ENCODE data around the gene TTC3.

GRCh38 chr21:37181059-37181458 lies 108.0 kb downstream of the TTC3 start:
- no peak for TF ChIP-seq POLR2A (IDR thresholded peaks at IDR 0.05; ENCODE audit: borderline replicate concordance, extremely low read depth, insufficient read depth, insufficient read length)
- TF ChIP-seq POLR2AphosphoS5 (IDR thresholded peaks at IDR 0.05; ENCODE audit: low read depth, low read length): no peak
- TF ChIP-seq CTCF (IDR thresholded peaks at IDR 0.05 in 2 of 3, conservative IDR thresholded peaks at IDR 0.05 in 1 of 3; ENCODE audit: borderline replicate concordance in 1 of 3, insufficient read depth in 1 of 3, low read depth in 2 of 3, low read length in 2 of 3): no peak
- no peak for TF ChIP-seq RAD21 (IDR thresholded peaks at IDR 0.05; ENCODE audit: low read depth)
- no peak for TF ChIP-seq EGR1 (IDR thresholded peaks at IDR 0.05; ENCODE audit: low read depth)
- no peak for TF ChIP-seq EZH2 (IDR thresholded peaks at IDR 0.05)
- TF ChIP-seq REST (IDR thresholded peaks at IDR 0.05; ENCODE audit: low read depth): no peak
- no peak for TF ChIP-seq ZFX (IDR thresholded peaks at IDR 0.05)

Data from HCT116 (cell line).